ENCODE measurements around the gene RNH1.

The RNH1 gene

DNA sequence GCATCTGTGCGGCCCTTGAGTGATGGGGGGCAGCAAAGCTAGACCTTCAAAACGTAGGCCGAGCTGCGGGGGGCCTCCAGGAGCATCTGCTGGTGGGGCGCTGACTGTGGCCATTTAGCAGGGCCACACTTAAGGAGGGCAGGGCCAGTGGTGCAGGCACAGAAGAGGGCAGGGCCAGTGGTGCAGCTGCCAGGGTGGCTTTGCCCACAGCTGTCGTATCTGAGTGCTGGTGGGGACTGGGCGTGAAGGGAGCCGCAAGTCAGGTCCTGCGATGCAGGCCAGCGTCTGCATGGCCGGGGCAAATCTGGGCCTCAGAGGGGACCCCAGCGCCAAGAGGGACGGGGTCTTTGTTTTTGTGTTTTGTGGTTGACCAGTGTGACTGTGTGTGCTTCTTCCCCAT, 27.7 kb downstream of the RNH1 start:
- ATAC-seq (ENCODE audit: insufficient read depth, low read depth), result no peak
- Histone ChIP-seq H3K4me1 (ENCODE audit: insufficient read depth, low read length) (no peaks in the 10 kb centered on the region), H3K36me3 (ENCODE audit: insufficient read depth, low read length) (peaks cover 15% of the 10 kb centered on the region)

DNA sequence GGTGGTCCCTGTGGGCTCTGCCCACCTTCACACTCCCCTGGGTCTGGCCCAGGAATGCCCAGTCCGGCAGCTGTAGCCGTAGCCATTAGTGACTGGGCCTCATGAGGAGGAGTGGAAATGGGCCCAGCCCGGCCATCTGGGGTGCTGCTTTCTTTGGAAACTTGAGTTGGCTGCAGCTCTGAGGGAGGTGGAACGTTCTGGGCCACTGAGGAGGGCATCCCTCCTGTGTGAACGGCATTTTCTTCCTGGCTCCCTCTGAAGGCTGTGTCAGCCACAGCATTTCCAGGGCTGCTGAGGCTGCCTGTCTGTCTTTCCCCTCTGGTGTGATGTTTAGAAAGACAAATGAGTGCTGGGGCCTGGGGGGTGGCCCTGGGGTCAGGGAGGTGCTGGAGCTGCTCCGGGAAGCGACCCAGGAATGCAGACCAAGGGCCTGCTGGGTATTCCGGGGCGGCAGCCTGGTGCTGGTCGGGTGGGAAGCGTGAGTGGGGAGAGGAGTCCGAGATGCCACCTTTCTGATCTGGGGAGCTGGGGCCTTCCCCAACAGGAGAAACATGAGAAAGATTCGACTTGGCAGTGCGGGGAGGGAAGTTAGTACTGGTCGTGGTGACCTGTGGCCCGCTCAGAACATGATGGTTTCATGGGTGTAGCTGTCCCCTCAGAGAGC, 29.9 kb downstream of the RNH1 start:
- DNase-seq (no peak), ATAC-seq (ENCODE audit: insufficient read depth, low read depth) (no peak)
- peaks cover 15% of the 10 kb centered on the region for H3K36me3 ChIP-seq (ENCODE audit: insufficient read depth, low read length)
- TF ChIP-seq EZH2 (IDR thresholded peaks at IDR 0.05; ENCODE audit: borderline replicate concordance, low read depth, low read length, severe bottlenecking), result no peak
- TF ChIP-seq, protein P1, sequence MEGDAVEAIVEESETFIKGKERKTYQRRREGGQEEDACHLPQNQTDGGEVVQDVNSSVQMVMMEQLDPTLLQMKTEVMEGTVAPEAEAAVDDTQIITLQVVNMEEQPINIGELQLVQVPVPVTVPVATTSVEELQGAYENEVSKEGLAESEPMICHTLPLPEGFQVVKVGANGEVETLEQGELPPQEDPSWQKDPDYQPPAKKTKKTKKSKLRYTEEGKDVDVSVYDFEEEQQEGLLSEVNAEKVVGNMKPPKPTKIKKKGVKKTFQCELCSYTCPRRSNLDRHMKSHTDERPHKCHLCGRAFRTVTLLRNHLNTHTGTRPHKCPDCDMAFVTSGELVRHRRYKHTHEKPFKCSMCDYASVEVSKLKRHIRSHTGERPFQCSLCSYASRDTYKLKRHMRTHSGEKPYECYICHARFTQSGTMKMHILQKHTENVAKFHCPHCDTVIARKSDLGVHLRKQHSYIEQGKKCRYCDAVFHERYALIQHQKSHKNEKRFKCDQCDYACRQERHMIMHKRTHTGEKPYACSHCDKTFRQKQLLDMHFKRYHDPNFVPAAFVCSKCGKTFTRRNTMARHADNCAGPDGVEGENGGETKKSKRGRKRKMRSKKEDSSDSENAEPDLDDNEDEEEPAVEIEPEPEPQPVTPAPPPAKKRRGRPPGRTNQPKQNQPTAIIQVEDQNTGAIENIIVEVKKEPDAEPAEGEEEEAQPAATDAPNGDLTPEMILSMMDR (IDR thresholded peaks at IDR 0.05; ENCODE audit: borderline replicate concordance, extremely low read depth, low read length, poor library complexity, severe bottlenecking), result no peak
- H3K79me2 ChIP-seq (ENCODE audit: insufficient read depth, low read length), result peaks cover 17% of the 10 kb centered on the region
- no peak overlapping the region for H3K27ac ChIP-seq (ENCODE audit: low read length)
- H3K4me1 ChIP-seq (ENCODE audit: insufficient read depth, low read length), result no peaks in the 10 kb centered on the region
- H2AFZ ChIP-seq (ENCODE audit: low read depth, low read length), result no peak overlapping the region
- peaks cover 31% of the 10 kb centered on the region for H4K20me1 ChIP-seq (ENCODE audit: insufficient read depth, low read length)
- no peaks in the 10 kb centered on the region for H3K9me3 ChIP-seq (ENCODE audit: insufficient read depth, low read length, severe bottlenecking)
- no peak overlapping the region for H3K4me3 ChIP-seq (ENCODE audit: low read depth in 1 of 2, low read length in 2 of 2)
- H3K27me3 ChIP-seq (ENCODE audit: insufficient read depth, low read length, poor library complexity), result no peaks in the 10 kb centered on the region
- no peak overlapping the region for H3K4me2 ChIP-seq (ENCODE audit: insufficient read depth, low read length)
- H3K9ac ChIP-seq (ENCODE audit: low read depth, low read length), result no peak overlapping the region

More for the DNA sequence above, 27.7 kb downstream of the RNH1 start:
- Histone ChIP-seq H3K79me2 (ENCODE audit: insufficient read depth, low read length) (peaks cover 23% of the 10 kb centered on the region), H3K4me3 (ENCODE audit: low read depth in 1 of 2, low read length in 2 of 2) (no peak overlapping the region), H3K9ac (ENCODE audit: low read depth, low read length) (no peak overlapping the region), H3K27ac (ENCODE audit: low read length) (no peak overlapping the region), H4K20me1 (ENCODE audit: insufficient read depth, low read length) (peaks cover 22% of the 10 kb centered on the region), H2AFZ (ENCODE audit: low read depth, low read length) (no peak overlapping the region), H3K4me2 (ENCODE audit: insufficient read depth, low read length) (no peak overlapping the region), H3K9me3 (ENCODE audit: insufficient read depth, low read length, severe bottlenecking) (no peaks in the 10 kb centered on the region), H3K27me3 (ENCODE audit: insufficient read depth, low read length, poor library complexity) (no peaks in the 10 kb centered on the region)
- TF ChIP-seq, protein P1 (IDR thresholded peaks at IDR 0.05; ENCODE audit: borderline replicate concordance, extremely low read depth, low read length, poor library complexity, severe bottlenecking), result no peak
- no peak for TF ChIP-seq EZH2 (IDR thresholded peaks at IDR 0.05; ENCODE audit: borderline replicate concordance, low read depth, low read length, severe bottlenecking)
- no peak for DNase-seq

DNA sequence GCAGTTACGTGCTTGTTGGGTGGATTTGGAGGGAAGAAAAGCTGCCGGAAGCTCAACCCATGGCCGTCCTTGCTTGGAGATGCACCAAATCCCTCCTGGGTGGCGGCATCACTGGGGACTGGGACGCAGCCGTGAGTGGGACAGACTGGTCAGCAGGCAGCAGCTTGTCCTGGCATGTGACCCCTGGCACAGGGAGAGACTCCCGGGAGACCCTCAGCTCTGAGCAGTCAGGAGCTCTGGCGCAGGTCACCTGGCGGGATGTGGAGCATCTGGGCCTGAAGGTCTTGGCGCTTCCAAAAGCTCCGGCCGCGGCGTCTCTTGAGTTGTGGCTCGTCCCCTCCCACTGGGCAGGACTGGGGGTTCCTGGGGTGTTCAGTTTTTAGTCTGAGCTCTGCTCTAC, 30.6 kb downstream of the RNH1 start:
- no peak overlapping the region for H3K4me3 ChIP-seq (ENCODE audit: low read depth in 1 of 2, low read length in 2 of 2)
- H3K4me2 ChIP-seq (ENCODE audit: insufficient read depth, low read length), result no peak overlapping the region
- TF ChIP-seq EZH2 (IDR thresholded peaks at IDR 0.05; ENCODE audit: borderline replicate concordance, low read depth, low read length, severe bottlenecking), result no peak
- TF ChIP-seq, protein P1 (IDR thresholded peaks at IDR 0.05; ENCODE audit: borderline replicate concordance, extremely low read depth, low read length, poor library complexity, severe bottlenecking), result no peak
- peaks cover 33% of the 10 kb centered on the region for H4K20me1 ChIP-seq (ENCODE audit: insufficient read depth, low read length)
- peaks cover 17% of the 10 kb centered on the region for H3K79me2 ChIP-seq (ENCODE audit: insufficient read depth, low read length)
- H3K36me3 ChIP-seq (ENCODE audit: insufficient read depth, low read length), result peaks cover 15% of the 10 kb centered on the region
- ATAC-seq (ENCODE audit: insufficient read depth, low read depth) (no peak), DNase-seq (no peak)
- H3K27me3 ChIP-seq (ENCODE audit: insufficient read depth, low read length, poor library complexity), result no peaks in the 10 kb centered on the region
- H3K4me1 ChIP-seq (ENCODE audit: insufficient read depth, low read length), result no peaks in the 10 kb centered on the region
- H2AFZ ChIP-seq (ENCODE audit: low read depth, low read length), result no peak overlapping the region
- no peak overlapping the region for H3K27ac ChIP-seq (ENCODE audit: low read length)
- no peaks in the 10 kb centered on the region for H3K9me3 ChIP-seq (ENCODE audit: insufficient read depth, low read length, severe bottlenecking)
- no peak overlapping the region for H3K9ac ChIP-seq (ENCODE audit: low read depth, low read length)

Measured in DND-41 (cell line).